ENCODE results near the gene EIF2B5.

- TF ChIP-seq CTCF (IDR thresholded peaks at IDR 0.05; ENCODE audit: poor library complexity) (no peak), EZH2 (IDR thresholded peaks at IDR 0.05; ENCODE audit: borderline replicate concordance) (no peak), EZH2phosphoT487 (IDR thresholded peaks at IDR 0.05; ENCODE audit: low read depth, severe bottlenecking, unreplicated experiment) (no peak)
These were observed 728 bp downstream of the EIF2B5 start for GRCh38 chr3:184135911-184136260.

All from hepatocyte (in vitro differentiated cells).